Osteoblast (primary cell): ENCODE data around the gene ANXA11. TPM values are rescaled to one million over a fixed set of nuclear protein-coding genes. Genes with fewer than 3 reads are reported as not detected.

Source experiments
- small RNA-seq: library from RNA; depleted of rRNA; stranded (forward); fragments of <200 nt; gene quantifications from one replicate; pipeline ENCODE3, GENCODE V24; 2012
- total RNA-seq: library from RNA; depleted of rRNA; stranded (reverse); fragments of >200 nt; gene quantifications from 2 replicates; pipeline ENCODE4 v1.2.3, GENCODE V29; 2012

Gene ANXA11
- total RNA-seq, 1 donor: 112 TPM

Small RNAs within 50 kb of the gene (small RNA-seq; reads per million reads assigned to genes)
- not detected for gene RPS12P2

Other genes starting within 250 kb of the ANXA11 start
- 8.7 and 12.1 TPM in 2 replicates for gene TMEM254, start 126.9 kb downstream of the ANXA11 start, total RNA-seq
- 17.1 and 19.2 TPM in 2 replicates for gene PLAC9, start 72.8 kb downstream of the ANXA11 start, total RNA-seq
- not detected in 2 replicates for gene MAT1A, start 84.1 kb upstream of the ANXA11 start, total RNA-seq
- not detected in 2 replicates for gene DYDC1, start 151.2 kb upstream of the ANXA11 start, total RNA-seq
- gene DYDC2, start 151.2 kb upstream of the ANXA11 start, total RNA-seq: not detected in 2 replicates
- gene PRXL2A, start 203.0 kb upstream of the ANXA11 start, total RNA-seq: 5.1 and 5.9 TPM in 2 replicates
- 19.2 and 23.9 TPM in 2 replicates for gene TSPAN14, start 248.8 kb upstream of the ANXA11 start, total RNA-seq